ACC112 (cell line): ENCODE data around the gene ACTMAP.
A peak's percentile ranks its signal among the peaks of the same experiment; 100 is the strongest.

Source experiments
- H2AFZ ChIP-seq: fragments of 200-600 bp; sonication (generic); one replicate; pipeline ENCODE4 v1.6.0; 2017; ENCODE audit warnings: antibody characterized with exemption, low read length; ENCODE audit not compliant: unreplicated experiment
- H3K27ac ChIP-seq: fragments of 200-600 bp; sonication (generic); 2 replicates; pipeline ENCODE4 v1.5.1; 2014; ENCODE audit warnings: low read depth, mild to moderate bottlenecking, antibody characterized with exemption, low read length, moderate library complexity
- H3K27me3 ChIP-seq: fragments of 200-600 bp; sonication (generic); 2 replicates; pipeline ENCODE4 v1.6.1; 2014; ENCODE audit warnings: mild to moderate bottlenecking, antibody characterized with exemption, low read length, moderate library complexity, mixed read lengths; ENCODE audit not compliant: insufficient read depth
- H3K36me3 ChIP-seq: fragments of 200-600 bp; sonication (generic); 2 replicates; pipeline ENCODE4 v1.6.1; 2016; ENCODE audit warnings: mild to moderate bottlenecking, antibody characterized with exemption, low read length, moderate library complexity, mixed read lengths; ENCODE audit not compliant: insufficient read depth
- H3K4me1 ChIP-seq: fragments of 200-600 bp; sonication (generic); one replicate; pipeline ENCODE4 v1.6.1; 2016; ENCODE audit warnings: low read length, mixed read lengths; ENCODE audit not compliant: insufficient read depth, unreplicated experiment, control insufficient read depth
- H3K4me3 ChIP-seq: fragments of 200-600 bp; sonication (generic); 2 replicates; pipeline ENCODE4 v1.5.1; 2014; ENCODE audit warnings: mild to moderate bottlenecking, low read depth, low read length
- H3K79me2 ChIP-seq: fragments of 200-600 bp; sonication (generic); one replicate; pipeline ENCODE4 v1.6.0; 2016; ENCODE audit warnings: low read length; ENCODE audit not compliant: control insufficient read depth, unreplicated experiment, insufficient read depth

Gene ACTMAP

DNA sequence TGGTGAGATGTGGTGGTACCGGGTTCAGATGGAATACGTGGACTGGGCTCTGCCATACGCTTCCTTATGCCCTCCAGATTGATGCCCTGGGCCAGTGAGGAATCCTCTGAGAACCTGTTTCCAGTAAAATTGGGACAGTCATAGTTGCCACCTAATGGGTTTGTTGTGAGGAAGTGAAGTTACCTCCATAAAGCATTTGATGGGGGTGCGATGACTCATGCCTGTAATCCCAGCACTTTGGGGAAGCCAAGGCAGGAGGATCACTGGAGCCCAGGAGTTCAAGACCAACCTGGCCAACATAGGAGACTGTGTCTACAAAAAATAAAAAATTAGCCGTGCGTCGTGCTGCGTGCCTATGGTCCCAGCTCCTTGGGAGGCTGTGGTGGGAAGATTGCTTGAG lies 5.5 kb upstream of the ACTMAP start:
- H3K4me1 ChIP-seq, result peaks cover 10% of the 10 kb centered on the region

DNA sequence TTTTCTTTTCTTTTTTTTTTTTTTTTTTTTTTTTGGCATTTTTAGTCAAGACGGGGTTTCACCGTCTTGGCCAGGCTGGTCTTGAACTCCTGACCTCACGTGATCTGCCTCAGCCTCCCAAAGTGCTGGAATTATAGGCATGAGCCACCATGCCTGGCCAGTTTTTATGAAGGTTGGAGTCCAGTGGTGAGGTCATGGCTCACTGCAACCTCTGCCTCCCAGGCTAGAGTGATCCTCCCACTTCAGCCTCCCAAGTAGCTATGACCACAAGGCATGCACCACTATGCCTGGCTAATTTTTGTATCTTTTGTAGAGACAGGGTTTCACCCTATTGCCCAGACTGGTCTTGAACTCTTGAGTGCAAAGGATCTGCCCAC lies 5.0 kb upstream of the ACTMAP start:
- Histone ChIP-seq H3K79me2 (peaks cover 59% of the 10 kb centered on the region), H3K27ac (no peak overlapping the region), H3K27me3 (no peaks in the 10 kb centered on the region), H2AFZ (no peak overlapping the region), H3K36me3 (peaks cover 11% of the 10 kb centered on the region; the same call in 1 of the 2 replicates), H3K4me3 (no peak overlapping the region), H3K4me1 (peaks cover 10% of the 10 kb centered on the region)

More for the DNA sequence above, 5.5 kb upstream of the ACTMAP start:
- no peak overlapping the region for H3K27ac ChIP-seq
- H3K4me3 ChIP-seq, result no peak overlapping the region
- no peaks in the 10 kb centered on the region for H3K27me3 ChIP-seq
- no peak overlapping the region for H2AFZ ChIP-seq
- H3K36me3 ChIP-seq, result peaks cover 13% of the 10 kb centered on the region; the same call in 1 of the 2 replicates
- H3K79me2 ChIP-seq, result peaks cover 59% of the 10 kb centered on the region

DNA sequence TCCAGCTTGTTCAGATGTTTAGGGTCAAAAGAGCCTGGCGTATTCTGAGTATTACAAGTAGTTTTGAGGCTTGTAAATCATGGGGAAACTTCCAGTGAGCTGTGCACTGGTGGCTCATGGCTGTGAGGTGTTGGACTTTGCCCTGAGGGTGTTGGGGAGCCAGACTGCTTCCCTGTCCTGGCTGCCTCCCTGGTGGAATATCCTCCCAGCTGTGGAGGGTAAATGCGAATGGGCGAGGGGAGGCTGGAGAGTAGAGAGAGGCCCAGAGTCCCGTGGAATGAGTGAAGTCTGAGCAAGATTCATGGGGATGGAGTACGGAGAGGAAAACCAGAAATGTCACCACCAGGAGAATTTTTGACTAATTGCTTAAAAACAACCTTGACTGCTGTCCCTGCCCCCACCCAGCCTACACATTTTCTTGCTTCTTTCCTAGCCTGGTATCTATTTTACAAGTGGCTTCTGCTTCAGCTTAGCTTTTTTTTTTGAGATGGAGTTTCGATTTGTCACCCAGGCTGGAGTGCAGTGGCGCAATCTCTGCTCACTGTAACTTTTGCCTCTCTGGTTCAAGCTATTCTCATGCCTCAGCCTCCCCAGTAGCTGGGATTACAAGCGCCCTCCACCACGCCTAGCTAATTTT lies 4.5 kb upstream of the ACTMAP start:
- Histone ChIP-seq H3K36me3 (0 out of 2 replicates have a peak, but pooled peaks cover 10% of the 10 kb centered on the region), H3K4me1 (peaks cover 12% of the 10 kb centered on the region), H3K27me3 (no peaks in the 10 kb centered on the region), H3K27ac (no peak overlapping the region), H2AFZ (no peak overlapping the region), H3K4me3 (peak overlapping the region; percentile 47), H3K79me2 (peaks cover 59% of the 10 kb centered on the region)

DNA sequence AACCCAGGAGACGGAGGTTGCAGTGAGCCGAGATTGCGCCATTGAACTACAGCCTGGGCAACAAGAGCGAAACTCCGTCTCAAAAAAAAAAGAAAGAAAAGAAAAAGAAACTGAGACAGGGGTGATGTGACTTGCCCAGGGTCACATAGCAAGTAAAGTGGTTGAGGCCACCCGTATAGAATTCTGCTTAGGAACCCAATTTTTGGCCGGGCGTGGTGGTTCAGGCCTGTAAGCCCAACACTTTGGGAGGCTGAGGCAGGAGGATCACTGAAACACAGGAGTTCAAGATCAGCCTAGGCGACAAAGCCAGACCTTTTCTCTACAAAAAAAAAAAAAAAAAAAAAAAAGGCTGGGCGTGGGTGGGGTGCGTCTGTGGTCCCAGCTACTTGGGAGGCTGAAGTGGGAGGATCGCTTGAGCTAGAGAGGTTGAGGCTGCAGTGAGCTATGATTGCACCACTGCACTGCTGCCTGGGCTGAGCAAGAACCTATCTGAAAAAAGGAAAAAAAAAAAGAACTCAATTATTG lies 2.0 kb upstream of the ACTMAP start:
- peak overlapping the region; percentile 88 for H3K4me3 ChIP-seq
- H3K27me3 ChIP-seq, result no peaks in the 10 kb centered on the region
- H2AFZ ChIP-seq, result no peak overlapping the region
- peaks cover 19% of the 10 kb centered on the region for H3K4me1 ChIP-seq
- H3K79me2 ChIP-seq, result peaks cover 54% of the 10 kb centered on the region
- H3K36me3 ChIP-seq, result 0 out of 2 replicates have a peak, but pooled peaks cover 6% of the 10 kb centered on the region
- no peak overlapping the region for H3K27ac ChIP-seq

DNA sequence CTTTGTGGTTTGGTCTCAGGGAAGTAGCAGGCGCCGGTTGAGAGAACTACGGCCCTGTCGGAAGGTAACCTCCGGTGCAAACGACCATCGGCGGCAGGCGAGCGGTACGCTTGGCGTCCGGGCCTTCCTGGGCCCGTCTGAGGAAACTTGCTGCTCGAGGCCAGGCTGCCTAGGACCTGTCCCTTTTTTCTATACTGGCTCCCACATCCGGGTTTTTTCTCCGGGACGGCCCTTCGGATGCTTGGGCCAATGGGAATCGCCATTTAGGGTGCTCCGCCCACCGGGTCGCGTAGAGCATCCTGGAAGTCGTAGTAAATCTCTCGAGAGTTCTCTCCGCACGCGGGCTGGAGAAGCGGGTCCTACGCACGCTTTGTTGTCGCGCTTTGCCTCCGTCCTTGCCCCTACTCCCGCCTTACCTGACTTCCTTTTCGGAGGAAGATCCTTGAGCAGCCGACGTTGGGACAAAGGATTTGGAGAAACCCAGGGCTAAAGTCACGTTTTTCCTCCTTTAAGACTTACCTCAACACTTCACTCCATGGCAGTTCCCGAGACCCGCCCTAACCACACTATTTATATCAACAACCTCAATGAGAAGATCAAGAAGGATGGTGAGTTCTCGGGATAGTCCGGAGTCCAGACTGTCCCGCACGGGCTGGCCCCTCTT lies 729 bp upstream of the ACTMAP start, which contains the start of gene SNRPA:
Gene SNRPA, plus strand, starts transcription at position 330 of the 664 bp plus-strand sequence. Its CDS starts 206 bp downstream, at position 536.
- H2AFZ ChIP-seq, result peak within 1 kb of the TSS; percentile 20
- 0 out of 2 replicates have a peak, but pooled peaks cover 6% of the 10 kb centered on the region for H3K36me3 ChIP-seq
- peaks cover 19% of the 10 kb centered on the region for H3K4me1 ChIP-seq
- H3K79me2 ChIP-seq, result peaks cover 41% of the 10 kb centered on the region
- peak within 1 kb of the TSS; percentile 88 for H3K4me3 ChIP-seq
- peak within 1 kb of the TSS; percentile 90 for H3K27ac ChIP-seq
- H3K27me3 ChIP-seq, result no peaks in the 10 kb centered on the region

DNA sequence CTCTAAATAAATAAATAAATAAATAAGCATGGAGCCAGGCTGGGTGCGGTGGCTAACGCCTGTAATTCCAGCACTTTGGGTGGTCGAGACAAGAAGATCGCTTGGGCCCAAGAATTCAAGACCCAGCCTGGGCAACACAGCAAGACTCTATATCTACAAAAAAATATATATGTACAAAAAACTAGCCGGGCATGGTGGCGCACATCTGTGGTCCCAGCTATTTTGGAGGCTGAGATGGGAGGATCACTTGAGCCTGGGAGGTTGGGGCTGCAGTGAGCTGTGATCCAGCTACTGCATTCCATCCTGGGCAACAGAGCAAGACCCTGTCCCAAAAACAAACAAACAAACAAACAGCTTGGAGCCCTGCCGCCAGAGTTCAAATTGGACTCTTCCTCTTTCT lies 2.7 kb downstream of the ACTMAP start:
- H2AFZ ChIP-seq, result no peak overlapping the region
- peaks cover 14% of the 10 kb centered on the region for H3K79me2 ChIP-seq
- H3K4me3 ChIP-seq, result no peak overlapping the region
- H3K36me3 ChIP-seq, result no peaks in the 10 kb centered on the region
- H3K4me1 ChIP-seq, result peaks cover 21% of the 10 kb centered on the region
- H3K27me3 ChIP-seq, result no peaks in the 10 kb centered on the region
- H3K27ac ChIP-seq, result no peak overlapping the region

DNA sequence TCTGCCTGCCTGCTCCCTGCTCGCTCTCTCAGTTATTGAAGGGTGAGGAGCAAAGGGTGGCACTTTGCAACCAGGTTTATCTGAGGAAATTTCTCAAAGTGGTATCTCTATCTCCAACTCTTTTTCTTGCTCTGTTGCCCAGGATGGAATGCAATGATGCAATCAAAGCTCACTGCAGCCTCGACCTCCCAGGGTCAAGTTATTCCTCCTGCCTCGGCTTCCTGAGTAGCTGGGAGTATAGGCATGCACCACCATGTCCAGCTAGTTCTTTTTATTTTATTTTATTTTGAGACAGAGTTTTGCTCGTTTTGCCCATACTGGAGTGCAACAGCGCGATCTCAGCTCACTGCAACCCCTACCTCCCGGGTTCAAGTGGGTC lies 4.9 kb downstream of the ACTMAP start:
- H3K27ac ChIP-seq, result peak overlapping the region; percentile 34; the same call in 1 of the 2 replicates
- no peak overlapping the region for H2AFZ ChIP-seq
- H3K4me1 ChIP-seq, result peaks cover 21% of the 10 kb centered on the region
- H3K79me2 ChIP-seq, result no peaks in the 10 kb centered on the region
- H3K27me3 ChIP-seq, result no peaks in the 10 kb centered on the region
- H3K4me3 ChIP-seq, result no peak overlapping the region
- no peaks in the 10 kb centered on the region for H3K36me3 ChIP-seq

DNA sequence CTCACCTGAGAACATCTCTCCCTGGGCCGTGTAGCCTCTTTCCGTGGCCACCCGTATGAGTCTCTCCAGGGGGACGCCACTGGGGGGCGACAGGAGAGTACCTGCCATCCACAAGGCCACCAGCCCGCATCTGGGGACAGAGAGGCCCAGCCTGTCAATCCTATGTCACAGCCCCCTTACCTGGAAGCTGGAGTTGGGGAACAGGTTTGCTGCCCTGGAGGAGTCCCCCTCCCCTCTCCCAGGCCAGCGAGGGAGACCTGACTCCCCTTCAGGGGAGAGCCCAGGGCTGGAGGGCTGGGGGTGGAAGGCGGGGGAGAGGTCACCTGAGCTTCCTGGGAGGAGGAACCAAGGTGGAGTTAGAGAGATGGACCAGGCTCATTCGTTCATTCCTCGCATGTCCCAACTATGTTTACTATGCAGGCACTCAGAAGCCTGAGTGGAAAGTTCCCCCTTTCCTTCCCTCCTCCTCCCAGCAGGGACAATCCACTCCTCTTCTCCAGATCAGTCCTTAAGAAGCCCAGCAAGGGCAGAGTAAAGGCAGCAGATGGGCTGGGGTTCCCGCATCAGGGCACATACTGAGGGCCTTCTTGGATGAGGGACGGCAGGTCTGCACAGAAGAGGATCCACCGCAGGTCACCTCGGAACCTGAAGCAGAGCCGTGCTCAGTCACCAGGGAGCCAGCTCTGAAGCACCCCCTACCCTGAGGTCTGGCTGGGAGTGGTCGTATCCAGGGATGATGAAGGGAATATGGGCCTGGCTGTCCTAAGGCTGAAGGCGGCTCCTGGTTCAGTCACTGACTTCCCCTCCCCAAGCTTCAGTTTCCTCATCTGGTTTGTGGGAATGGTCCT lies 5.5 kb downstream of the ACTMAP start:
- Histone ChIP-seq H3K27ac (peak overlapping the region; percentile 34; the same call in 1 of the 2 replicates), H3K36me3 (no peaks in the 10 kb centered on the region), H3K4me1 (peaks cover 19% of the 10 kb centered on the region), H3K4me3 (no peak overlapping the region), H3K27me3 (no peaks in the 10 kb centered on the region), H2AFZ (no peak overlapping the region), H3K79me2 (no peaks in the 10 kb centered on the region)

DNA sequence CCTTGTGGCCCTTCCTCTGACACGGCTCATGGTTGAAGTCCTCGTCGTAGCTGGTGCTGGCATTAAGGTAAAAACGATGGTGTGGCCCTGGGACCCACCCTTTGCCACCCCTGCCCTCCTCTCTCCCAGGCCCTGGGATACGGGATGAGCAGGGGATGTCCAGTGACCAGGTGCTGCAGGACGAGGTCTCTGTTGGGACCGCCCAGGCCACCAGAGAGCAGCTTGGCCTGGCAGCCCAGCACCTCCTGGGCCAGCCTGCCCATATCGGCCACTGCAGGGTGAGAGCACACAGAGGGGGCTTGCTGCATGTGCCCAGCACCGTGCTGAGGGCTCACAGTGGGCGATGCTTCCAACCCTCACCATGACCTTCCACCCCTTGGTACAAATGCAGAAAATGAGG lies 6.4 kb downstream of the ACTMAP start:
- Histone ChIP-seq H3K27ac (no peak overlapping the region), H2AFZ (no peak overlapping the region), H3K27me3 (no peaks in the 10 kb centered on the region), H3K4me3 (no peak overlapping the region), H3K36me3 (no peaks in the 10 kb centered on the region), H3K4me1 (peaks cover 12% of the 10 kb centered on the region), H3K79me2 (no peaks in the 10 kb centered on the region)

DNA sequence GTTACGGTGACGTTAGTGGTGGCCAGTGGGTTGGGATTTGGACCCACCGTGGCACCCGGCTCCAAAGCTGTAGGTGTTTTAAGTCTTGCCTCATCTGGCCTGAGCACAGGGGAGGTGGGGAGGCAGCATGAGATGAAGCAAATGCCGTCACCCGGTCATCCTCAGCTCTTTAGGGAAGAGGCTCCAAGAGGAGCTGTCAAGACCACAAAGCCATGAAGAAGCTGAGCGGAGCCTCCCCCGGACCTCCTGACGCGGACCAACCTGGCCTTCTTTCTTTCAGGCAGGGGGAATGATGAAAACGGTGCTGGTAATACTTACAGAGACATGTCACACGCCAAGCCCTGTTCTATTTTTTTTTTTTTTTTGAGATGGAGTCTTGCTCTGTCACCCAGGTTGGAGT lies 7.4 kb downstream of the ACTMAP start:
- H3K27ac ChIP-seq, result no peak overlapping the region
- no peak overlapping the region for H3K4me3 ChIP-seq
- no peaks in the 10 kb centered on the region for H3K36me3 ChIP-seq
- H3K79me2 ChIP-seq, result no peaks in the 10 kb centered on the region
- peaks cover 12% of the 10 kb centered on the region for H3K4me1 ChIP-seq
- H3K27me3 ChIP-seq, result no peaks in the 10 kb centered on the region
- H2AFZ ChIP-seq, result no peak overlapping the region
